Tibial nerve (tissue), 4 donors: ENCODE measurements around the gene DPP10. TPM values are rescaled to one million over a fixed set of nuclear protein-coding genes. Genes with fewer than 3 reads are reported as not detected.

Experiments
- DNase-seq, 2 donors: peaks; one replicate each; pipeline ENCODE4 v3.0.0-alpha.2; 2019; ENCODE audit warnings: low spot score in 2 of 2
- H3K27ac ChIP-seq, 4 donors: fragments of 200-600 bp; sonication (generic) in 3 of 4; one replicate each; pipeline ENCODE4 v1.5.1; 2017 to 2019; ENCODE audit warnings: mild to moderate bottlenecking in 1 of 4
- H3K27me3 ChIP-seq, 2 donors: fragments of 200-600 bp; sonication (generic) in 1 of 2; one replicate each; pipeline versions ENCODE4 v1.5.1 to v1.6.0; 2017 to 2019
- H3K36me3 ChIP-seq, 3 donors: fragments of 200-600 bp; sonication (generic); one replicate each; pipeline ENCODE4 v1.5.1; 2018 to 2019
- H3K4me1 ChIP-seq, 4 donors: fragments of 200-600 bp; sonication (generic) in 3 of 4; one replicate each; pipeline ENCODE4 v1.5.1; 2017 to 2019
- H3K4me3 ChIP-seq, 4 donors: fragments of 200-600 bp; sonication (generic) in 3 of 4; one replicate each; pipeline ENCODE4 v1.5.1; 2017 to 2019; ENCODE audit warnings: mild to moderate bottlenecking in 1 of 4, moderate library complexity in 1 of 4
- H3K9me3 ChIP-seq, 4 donors: fragments of 200-600 bp; sonication (generic) in 3 of 4; one replicate each; pipeline ENCODE4 v1.5.1; 2017 to 2019
- CTCF ChIP-seq, 5 experiments: fragments of 200-600 bp in 3 of 5; fragments of 450-650 bp in 2 of 5; sonication (generic) in 3 of 5; IDR thresholded peaks; one replicate each; pipeline ENCODE4 v1.5.1; 2016 to 2019; ENCODE audit warnings: antibody characterized with exemption in 5 of 5, mild to moderate bottlenecking in 3 of 5, moderate library complexity in 2 of 5
- EP300 ChIP-seq, 2 donors: sonication (generic); formaldehyde crosslinking; IDR thresholded peaks; one replicate each; pipeline ENCODE4 v1.6.1; 2017; ENCODE audit warnings: antibody characterized with exemption in 2 of 2, mild to moderate bottlenecking in 1 of 2
- POLR2A ChIP-seq, 2 donors: fragments of 450-650 bp; IDR thresholded peaks; one replicate each; pipeline ENCODE4 v1.6.1; 2017; ENCODE audit warnings: antibody characterized with exemption in 2 of 2, mild to moderate bottlenecking in 2 of 2, moderate library complexity in 2 of 2
- WGBS, 2 donors: methylation state at CpG; one replicate each; pipeline ENCODE4 v1.1.5; 2018; 5-methylcytosine and 5-hydroxymethylcytosine counted together
- total RNA-seq, 4 donors: library from RNA; depleted of rRNA; stranded (reverse); fragments of >200 nt; gene quantifications; one replicate each; pipeline ENCODE4 v1.1.0, GENCODE V29; 2016

The DPP10 gene
- total RNA-seq, 4 donors from 2014 or later: 0.20 to 2.1 TPM; not detected in 2

- Histone ChIP-seq H3K4me3 (no peak overlapping the region), H3K36me3 (no peaks in the 10 kb centered on the region), H3K27ac (no peak overlapping the region), H3K9me3 (peaks cover 0 to 32% (median 5%) of the 10 kb centered on the region in 4 donors), H3K4me1 (no peaks in the 10 kb centered on the region), H3K27me3 (no peaks in the 10 kb centered on the region)
- TF ChIP-seq EP300 (IDR thresholded peaks at IDR 0.05) (no peak), POLR2A (IDR thresholded peaks at IDR 0.05) (no peak), CTCF (IDR thresholded peaks at IDR 0.05) (no peak)
- no peak for DNase-seq
- 86 to 89% methylated on average over 1 of the region's 1 CpG for WGBS, 2 donors
These were observed 932.5 kb downstream of the DPP10 start for GRCh38 chr2:115374981-115375380.

- Histone ChIP-seq H3K4me1 (no peaks in the 10 kb centered on the region), H3K36me3 (no peaks in the 10 kb centered on the region), H3K9me3 (peaks cover 0 to 23% (median 0%) of the 10 kb centered on the region in 4 donors), H3K4me3 (no peak overlapping the region), H3K27ac (no peak overlapping the region), H3K27me3 (no peaks in the 10 kb centered on the region)
- DNase-seq: no peak
- TF ChIP-seq EP300 (IDR thresholded peaks at IDR 0.05) (no peak), POLR2A (IDR thresholded peaks at IDR 0.05) (no peak), CTCF (IDR thresholded peaks at IDR 0.05) (no peak)
These were observed 942.0 kb downstream of the DPP10 start for GRCh38 chr2:115384399-115384798.

- Histone ChIP-seq H3K4me3 (no peak overlapping the region), H3K4me1 (no peaks in the 10 kb centered on the region), H3K36me3 (no peaks in the 10 kb centered on the region), H3K27ac (no peak overlapping the region), H3K27me3 (no peaks in the 10 kb centered on the region), H3K9me3 (peaks cover 0 to 17% (median 0%) of the 10 kb centered on the region in 4 donors)
- WGBS, 2 donors: 85% methylated on average over 2 of the region's 2 CpGs
- TF ChIP-seq EP300 (IDR thresholded peaks at IDR 0.05) (no peak), POLR2A (IDR thresholded peaks at IDR 0.05) (no peak), CTCF (IDR thresholded peaks at IDR 0.05) (no peak)
- DNase-seq: no peak
These were observed 944.0 kb downstream of the DPP10 start for GRCh38 chr2:115386465-115386864.

GRCh38 chr2:115389024-115389423 lies 946.6 kb downstream of the DPP10 start:
- Histone ChIP-seq H3K36me3 (no peaks in the 10 kb centered on the region), H3K4me1 (no peaks in the 10 kb centered on the region), H3K27ac (no peak overlapping the region), H3K27me3 (no peaks in the 10 kb centered on the region), H3K9me3 (no peaks in the 10 kb centered on the region), H3K4me3 (no peak overlapping the region)
- DNase-seq: no peak
- 63 to 65% methylated on average over 1 of the region's 1 CpG for WGBS, 2 donors
- TF ChIP-seq POLR2A (IDR thresholded peaks at IDR 0.05) (no peak), EP300 (IDR thresholded peaks at IDR 0.05) (no peak), CTCF (IDR thresholded peaks at IDR 0.05) (no peak)

GRCh38 chr2:115389898-115390565 lies 947.6 kb downstream of the DPP10 start:
- Histone ChIP-seq H3K9me3 (no peaks in the 10 kb centered on the region), H3K27ac (no peak overlapping the region), H3K36me3 (no peaks in the 10 kb centered on the region), H3K4me3 (no peak overlapping the region), H3K27me3 (no peaks in the 10 kb centered on the region), H3K4me1 (no peaks in the 10 kb centered on the region)
- DNase-seq: no peak
- TF ChIP-seq POLR2A (IDR thresholded peaks at IDR 0.05): no peak
- TF ChIP-seq EP300 (IDR thresholded peaks at IDR 0.05): no peak
- TF ChIP-seq CTCF (IDR thresholded peaks at IDR 0.05): no peak
- 82 to 84% methylated on average over 6 of the region's 6 CpGs for WGBS, 2 donors
